Osteoblast (primary cell): Measurements from ENCODE around the gene IL4I1. TPM values are rescaled to one million over a fixed set of nuclear protein-coding genes. Genes with fewer than 3 reads are reported as not detected.
"Not testable (repeated sequence)": the region's sequence is repeated elsewhere in the genome, so short reads cannot be mapped to it uniquely, and the experiment has no call there.

Experiments used
- DNase-seq: peaks from one replicate; pipeline ENCODE4 v3.0.0; 2011; ENCODE audit warnings: low spot score, mixed read lengths; ENCODE audit not compliant: insufficient read length; ENCODE audit errors: missing footprints
- H2AFZ ChIP-seq: 2 replicates; pipeline ENCODE4 v1.6.0; 2011; ENCODE audit warnings: mild to moderate bottlenecking, low read length
- H3K27ac ChIP-seq: 2 replicates; pipeline ENCODE4 v1.5.1; 2011; ENCODE audit warnings: mild to moderate bottlenecking, low read depth, low read length, moderate library complexity
- H3K27me3 ChIP-seq: 2 replicates; pipeline ENCODE4 v1.6.0; 2012; ENCODE audit warnings: mild to moderate bottlenecking, control low read depth, inconsistent platforms, low read length, moderate library complexity; ENCODE audit not compliant: insufficient read depth
- H3K36me3 ChIP-seq: 2 replicates; pipeline ENCODE4 v1.5.1; 2011; ENCODE audit warnings: mild to moderate bottlenecking, low read length, control low read depth, moderate library complexity; ENCODE audit not compliant: insufficient read depth
- H3K4me1 ChIP-seq: 2 replicates; pipeline ENCODE4 v1.5.1; 2011; ENCODE audit warnings: mild to moderate bottlenecking, low read length, control low read depth, moderate library complexity; ENCODE audit not compliant: insufficient read depth
- H3K4me2 ChIP-seq: 2 replicates; pipeline ENCODE4 v1.6.0; 2011; ENCODE audit warnings: mild to moderate bottlenecking, low read length; ENCODE audit not compliant: insufficient read depth
- H3K4me3 ChIP-seq: fragments of 200-600 bp; sonication (generic); 3 replicates; pipeline ENCODE4 v1.5.1; 2012; ENCODE audit warnings: mild to moderate bottlenecking, low read length, inconsistent platforms; ENCODE audit not compliant: insufficient read depth
- H3K79me2 ChIP-seq: 2 replicates; pipeline ENCODE4 v1.6.0; 2012; ENCODE audit warnings: mild to moderate bottlenecking, low read length, control low read depth, inconsistent platforms; ENCODE audit not compliant: insufficient read depth
- H3K9me3 ChIP-seq: 2 replicates; pipeline ENCODE4 v1.5.1; 2011; ENCODE audit warnings: low read depth, low read length, control low read depth
- H4K20me1 ChIP-seq: 2 replicates; pipeline ENCODE4 v1.6.0; 2012; ENCODE audit warnings: mild to moderate bottlenecking, low read length, control low read depth; ENCODE audit not compliant: insufficient read depth
- total RNA-seq: library from RNA; depleted of rRNA; stranded (reverse); fragments of >200 nt; gene quantifications from 2 replicates; pipeline ENCODE4 v1.2.3, GENCODE V29; 2012
- TF ChIP-seq, protein P1 (sequence below): IDR thresholded peaks from 2 replicates; pipeline ENCODE4 v1.5.1; 2011; ENCODE audit warnings: mild to moderate bottlenecking, low read depth, low read length, moderate library complexity; ENCODE audit errors: extremely low read depth

The IL4I1 gene
- total RNA-seq, 1 donor: 1.4 TPM

DNA sequence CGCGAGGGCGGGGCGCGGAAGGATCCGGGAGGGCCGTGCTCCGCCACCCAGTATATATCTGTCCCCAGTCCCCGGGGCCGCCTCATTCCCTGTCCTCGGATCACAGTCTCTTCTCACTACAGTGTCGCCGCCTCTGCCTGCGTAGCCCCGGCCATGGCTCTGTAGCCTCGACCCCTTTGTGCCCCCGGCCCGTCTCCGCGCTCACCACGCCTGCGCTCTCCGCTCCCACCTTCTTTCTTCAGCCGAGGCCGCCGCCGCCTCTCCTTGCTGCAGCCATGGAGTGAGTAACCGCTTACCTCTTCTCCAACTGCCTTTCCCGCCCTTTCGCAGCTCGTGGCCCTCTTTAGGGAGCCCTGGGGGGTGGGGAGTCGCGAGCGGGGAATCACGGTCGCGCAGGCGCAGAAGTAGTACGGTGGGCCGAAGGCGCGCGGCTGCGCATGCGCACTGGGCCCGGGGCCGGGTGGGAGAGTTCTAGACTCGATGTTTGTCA is 32.5 kb upstream of the IL4I1 start, which contains the start of the genes ATF5 and NUP62:
Gene ATF5 (plus strand): TSS at position 85 of the 490 bp plus-strand sequence. CDS start 1,646 bp downstream, outside the sequence.
Gene NUP62 (minus strand): TSS at position 384 of the 490 bp plus-strand sequence. CDS start 19,697 bp downstream, outside the sequence.
- Histone ChIP-seq H3K36me3 (peaks cover 19% of the 10 kb centered on the region), H3K9me3 (no peaks in the 10 kb centered on the region), H3K4me2 (peak within 1 kb of the TSS; percentile 83), H2AFZ (peak within 1 kb of the TSS; percentile 99), H3K79me2 (peaks cover 48% of the 10 kb centered on the region), H3K27ac (peak within 1 kb of the TSS; percentile 90), H3K27me3 (no peaks in the 10 kb centered on the region), H4K20me1 (peaks cover 18% of the 10 kb centered on the region), H3K4me1 (peaks cover 3% of the 10 kb centered on the region), H3K4me3 (peak within 1 kb of the TSS; percentile 91)
- DNase-seq: peak; percentile 100
- TF ChIP-seq, protein P1, sequence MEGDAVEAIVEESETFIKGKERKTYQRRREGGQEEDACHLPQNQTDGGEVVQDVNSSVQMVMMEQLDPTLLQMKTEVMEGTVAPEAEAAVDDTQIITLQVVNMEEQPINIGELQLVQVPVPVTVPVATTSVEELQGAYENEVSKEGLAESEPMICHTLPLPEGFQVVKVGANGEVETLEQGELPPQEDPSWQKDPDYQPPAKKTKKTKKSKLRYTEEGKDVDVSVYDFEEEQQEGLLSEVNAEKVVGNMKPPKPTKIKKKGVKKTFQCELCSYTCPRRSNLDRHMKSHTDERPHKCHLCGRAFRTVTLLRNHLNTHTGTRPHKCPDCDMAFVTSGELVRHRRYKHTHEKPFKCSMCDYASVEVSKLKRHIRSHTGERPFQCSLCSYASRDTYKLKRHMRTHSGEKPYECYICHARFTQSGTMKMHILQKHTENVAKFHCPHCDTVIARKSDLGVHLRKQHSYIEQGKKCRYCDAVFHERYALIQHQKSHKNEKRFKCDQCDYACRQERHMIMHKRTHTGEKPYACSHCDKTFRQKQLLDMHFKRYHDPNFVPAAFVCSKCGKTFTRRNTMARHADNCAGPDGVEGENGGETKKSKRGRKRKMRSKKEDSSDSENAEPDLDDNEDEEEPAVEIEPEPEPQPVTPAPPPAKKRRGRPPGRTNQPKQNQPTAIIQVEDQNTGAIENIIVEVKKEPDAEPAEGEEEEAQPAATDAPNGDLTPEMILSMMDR: no peak

DNA sequence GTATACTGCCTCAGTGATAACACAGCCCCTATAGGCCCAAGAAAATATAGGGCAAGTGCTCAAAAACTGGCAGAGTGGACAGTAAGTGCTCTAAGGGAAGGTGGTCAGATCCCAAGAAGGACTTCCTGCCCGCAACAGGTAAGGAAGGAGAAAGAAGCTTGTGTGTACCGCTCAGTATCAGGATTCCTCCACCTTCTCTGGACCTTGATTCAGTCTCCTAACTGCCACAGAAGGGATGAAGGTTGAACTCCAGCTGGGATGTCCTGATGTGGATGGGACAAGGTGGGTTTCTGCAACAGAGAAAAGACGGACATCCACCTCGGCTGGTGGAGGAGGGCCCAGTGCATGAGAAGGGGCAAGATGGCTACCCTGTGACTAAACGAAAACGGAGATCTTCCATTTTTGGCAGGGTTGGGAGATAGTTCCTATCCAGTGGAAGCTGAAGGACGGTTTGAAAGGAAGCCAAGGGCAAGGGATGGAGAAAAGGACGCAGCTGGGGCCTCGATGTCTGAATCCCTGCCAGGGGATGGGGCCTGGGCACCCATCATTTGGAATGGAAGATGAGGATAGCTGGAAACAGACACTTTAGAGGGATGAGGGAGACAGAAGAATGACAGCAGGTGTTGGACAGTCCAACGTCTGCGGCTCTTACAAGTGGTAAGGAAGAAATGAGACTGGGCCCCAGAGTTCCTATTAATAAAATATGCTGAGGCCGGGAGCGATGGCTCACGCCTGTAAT is 31.0 kb upstream of the IL4I1 start:
- no peak overlapping the region for H3K4me3 ChIP-seq
- peaks cover 29% of the 10 kb centered on the region for H3K36me3 ChIP-seq
- H3K79me2 ChIP-seq: peaks cover 62% of the 10 kb centered on the region
- no peak overlapping the region for H3K27ac ChIP-seq
- TF ChIP-seq, protein P1: no peak
- H3K4me2 ChIP-seq: peak overlapping the region; percentile 11
- peaks cover 3% of the 10 kb centered on the region for H3K4me1 ChIP-seq
- H3K27me3 ChIP-seq: no peaks in the 10 kb centered on the region
- peaks cover 33% of the 10 kb centered on the region for H4K20me1 ChIP-seq
- H3K9me3 ChIP-seq: no peaks in the 10 kb centered on the region
- DNase-seq: no peak
- no peak overlapping the region for H2AFZ ChIP-seq

GRCh38 chr19:49926515-49926914 is 29.8 kb upstream of the IL4I1 start:
- TF ChIP-seq, protein P1: no peak
- DNase-seq: no peak
- Histone ChIP-seq H3K79me2 (peaks cover 74% of the 10 kb centered on the region), H4K20me1 (peaks cover 41% of the 10 kb centered on the region), H3K36me3 (peaks cover 29% of the 10 kb centered on the region), H2AFZ (no peak overlapping the region), H3K27me3 (no peaks in the 10 kb centered on the region), H3K9me3 (no peaks in the 10 kb centered on the region), H3K27ac (no peak overlapping the region), H3K4me2 (no peak overlapping the region), H3K4me1 (peaks cover 13% of the 10 kb centered on the region), H3K4me3 (no peak overlapping the region)

DNA sequence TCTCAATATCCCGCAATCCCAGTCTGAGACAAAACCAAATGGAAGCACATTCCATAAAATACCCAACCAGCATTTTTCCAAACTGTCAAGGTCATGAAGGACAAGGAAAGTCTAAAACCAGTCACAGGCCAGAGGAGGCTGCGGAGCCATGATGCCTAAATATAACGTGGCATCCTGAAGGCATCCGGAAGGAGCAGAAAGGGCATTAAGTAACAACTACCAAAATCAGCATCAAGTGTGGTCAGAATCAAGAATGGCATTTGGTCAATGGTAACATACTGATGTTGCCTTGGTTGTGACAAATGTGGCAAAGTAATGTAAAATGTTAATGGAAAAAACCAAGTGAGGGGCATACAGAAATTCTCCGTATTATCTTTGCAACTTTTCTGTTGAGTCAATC is 28.8 kb upstream of the IL4I1 start:
- no peak for DNase-seq
- Histone ChIP-seq H3K79me2 (peaks cover 84% of the 10 kb centered on the region), H3K27me3 (no peaks in the 10 kb centered on the region), H3K27ac (no peak overlapping the region), H4K20me1 (peaks cover 49% of the 10 kb centered on the region), H3K4me2 (no peak overlapping the region), H3K4me3 (no peak overlapping the region), H3K9me3 (no peaks in the 10 kb centered on the region), H2AFZ (no peak overlapping the region), H3K36me3 (peaks cover 33% of the 10 kb centered on the region), H3K4me1 (peaks cover 13% of the 10 kb centered on the region)
- TF ChIP-seq, protein P1: no peak

DNA sequence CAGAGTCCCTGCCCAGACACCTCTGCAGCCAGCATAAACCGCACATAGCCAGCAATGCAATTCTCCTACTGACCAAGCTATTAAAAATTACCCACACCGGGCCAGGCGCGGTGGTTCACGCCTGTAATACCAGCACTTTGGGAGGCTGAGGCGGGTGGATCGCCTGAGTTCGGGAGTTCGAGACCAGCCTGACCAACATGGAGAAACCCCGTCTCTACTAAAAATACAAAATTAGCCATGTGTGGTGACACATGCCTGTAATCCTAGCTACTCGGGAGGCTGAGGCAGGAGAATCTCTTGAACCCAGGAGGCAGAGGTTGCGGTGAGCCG is 28.2 kb upstream of the IL4I1 start:
- not testable (repeated sequence) for DNase-seq, H3K4me2 ChIP-seq, H2AFZ ChIP-seq, H3K9me3 ChIP-seq, H3K27ac ChIP-seq, H3K27me3 ChIP-seq, H3K4me3 ChIP-seq
- Histone ChIP-seq H3K79me2 (peaks cover 91% of the 10 kb centered on the region), H4K20me1 (peaks cover 52% of the 10 kb centered on the region), H3K36me3 (peaks cover 36% of the 10 kb centered on the region), H3K4me1 (peaks cover 10% of the 10 kb centered on the region)
